Measurements from ENCODE around the gene SLC17A1. TPM values are rescaled to one million over a fixed set of nuclear protein-coding genes. Genes with fewer than 3 reads are reported as not detected.

The SLC17A1 gene
- total RNA-seq: not detected in 2 replicates

GRCh38 chr6:25831532-25832306 lies at the start of gene SLC17A1:
SLC17A1 (minus strand) TSS chr6:25832052; CDS start chr6:25830557, 1,495 bp downstream.

GRCh38 chr6:25874118-25874517 lies 42.3 kb upstream of the SLC17A1 start, which contains the start of gene SLC17A3:
SLC17A3 (minus strand) TSS chr6:25874243; CDS start chr6:25868387, 5,856 bp downstream.

GRCh38 chr6:25754535-25754934 lies 77.3 kb downstream of the SLC17A1 start, which contains the start of gene SLC17A4:
SLC17A4 (plus strand) TSS chr6:25754742; CDS start chr6:25761963, 7,221 bp downstream.

Other genes with a start within 250 kb of the SLC17A1 start
- gene SCGN, start 179.8 kb downstream of the SLC17A1 start, total RNA-seq: not detected in 2 replicates
- not detected in 2 replicates for gene SLC17A4, start 77.3 kb downstream of the SLC17A1 start, total RNA-seq
- gene SLC17A3, start 42.2 kb upstream of the SLC17A1 start, total RNA-seq: not detected in 2 replicates
- gene SLC17A2, start 98.6 kb upstream of the SLC17A1 start, total RNA-seq: not detected in 2 replicates
- gene TRIM38, start 130.8 kb upstream of the SLC17A1 start, total RNA-seq: 7.4 and 9.1 TPM in 2 replicates

Measured in endothelial cell of coronary artery (primary cell).